B cell (primary cell): ENCODE data around the gene TUBA3C. TPM values are rescaled to one million over a fixed set of nuclear protein-coding genes. Genes with fewer than 3 reads are reported as not detected.

Experiments
- ATAC-seq: fragments of 200-7000 bp; cut with Tn5 transposase; one replicate; pipeline ENCODE4 v1.10.0; 2021; ENCODE audit warnings: low read depth, mild to moderate bottlenecking, moderate number of reproducible peaks, moderate library complexity
- CTCF ChIA-PET: fragments of 350-600 bp; sonication (Branson Sonifier 250); formaldehyde crosslinking; loops from one replicate; lab custom pipeline; 2021; ENCODE audit warnings: antibody characterized with exemption, inconsistent platforms; lab: Charles Lee
- POLR2A ChIA-PET: fragments of 350-600 bp; sonication (Branson Sonifier 250); formaldehyde crosslinking; loops from one replicate; lab custom pipeline; 2021; ENCODE audit warnings: antibody characterized with exemption; lab: Charles Lee
- DNase-seq: peaks from one replicate; pipeline ENCODE4 v3.0.0; 2013
- H2AFZ ChIP-seq: 2 replicates; pipeline ENCODE4 v1.6.1; 2012; ENCODE audit warnings: mild to moderate bottlenecking, low read depth, low read length; ENCODE audit not compliant: insufficient read depth, poor library complexity, severe bottlenecking
- H3K27ac ChIP-seq, 2 donors: 1 replicate in 1 of 2; 2 replicates in 1 of 2; pipeline ENCODE4 v1.5.1; 2012 to 2013; ENCODE audit warnings: low read length in 2 of 2, mild to moderate bottlenecking in 2 of 2, moderate library complexity in 1 of 2
- H3K27me3 ChIP-seq, 4 experiments: fragments of 200-600 bp in 1 of 4; sonication (generic) in 1 of 4; replicated peaks in 1 of 4; 1 replicate in 2 of 4; 2 replicates in 2 of 4; pipeline versions ENCODE4 v1.6.1 to v1.7.0; 2013 to 2016; ENCODE audit warnings: low read length in 3 of 4, mild to moderate bottlenecking in 2 of 4, mixed read lengths in 1 of 4, moderate library complexity in 1 of 4; ENCODE audit not compliant: insufficient read depth in 4 of 4, control insufficient read depth in 3 of 4; ENCODE audit errors: control extremely low read depth in 1 of 4
- H3K36me3 ChIP-seq, 2 experiments: replicated peaks in 1 of 2; 1 replicate in 1 of 2; 2 replicates in 1 of 2; pipeline versions ENCODE4 v1.6.1 to v1.7.1; 2013; ENCODE audit warnings: low read length in 1 of 2; ENCODE audit not compliant: insufficient read depth in 2 of 2, control insufficient read depth in 1 of 2; ENCODE audit errors: control extremely low read depth in 1 of 2, extremely low read depth in 1 of 2
- H3K4me1 ChIP-seq, 2 donors: fragments of 200-600 bp in 1 of 2; sonication (generic) in 1 of 2; 1 replicate in 1 of 2; 2 replicates in 1 of 2; pipeline versions ENCODE4 v1.5.1 to v1.6.1; 2013 to 2017; ENCODE audit warnings: low read length in 2 of 2; ENCODE audit not compliant: control insufficient read depth in 2 of 2, insufficient read depth in 2 of 2
- H3K4me2 ChIP-seq: replicated peaks from 2 replicates; pipeline ENCODE3; 2012; ENCODE audit warnings: mild to moderate bottlenecking, low read depth, low read length; ENCODE audit not compliant: poor library complexity, severe bottlenecking
- H3K4me3 ChIP-seq, 5 experiments: fragments of 200-600 bp in 1 of 5; sonication (generic) in 1 of 5; 1 replicate in 3 of 5; 2 replicates in 2 of 5; pipeline versions ENCODE4 v1.5.1 to v1.7.0; 2011 to 2016; ENCODE audit warnings: low read length in 4 of 5, mild to moderate bottlenecking in 4 of 5, low read depth in 2 of 5, control low read depth in 1 of 5, moderate library complexity in 1 of 5; ENCODE audit not compliant: insufficient read depth in 1 of 5; ENCODE audit errors: control extremely low read depth in 1 of 5, extremely low read depth in 1 of 5
- H3K79me2 ChIP-seq: fragments of 200-600 bp; sonication (generic); one replicate; pipeline ENCODE4 v1.6.0; 2016; ENCODE audit warnings: low read length; ENCODE audit not compliant: control insufficient read depth, insufficient read depth
- H3K9ac ChIP-seq: fragments of 200-600 bp; sonication (generic); 2 replicates; pipeline ENCODE4 v1.6.1; 2017; ENCODE audit warnings: mild to moderate bottlenecking, low read length, moderate library complexity
- H3K9me3 ChIP-seq, 3 donors: one replicate each; pipeline versions ENCODE4 v1.6.1 to v1.7.1; 2013; ENCODE audit warnings: low read length in 2 of 3; ENCODE audit not compliant: control insufficient read depth in 2 of 3, insufficient read depth in 1 of 3; ENCODE audit errors: control extremely low read depth in 1 of 3
- H4K20me1 ChIP-seq: 2 replicates; pipeline ENCODE4 v1.6.0; 2012; ENCODE audit warnings: mild to moderate bottlenecking, low read length; ENCODE audit not compliant: insufficient read depth, control insufficient read depth, poor library complexity, severe bottlenecking
- H3K27ac Mint-ChIP-seq: one replicate; pipeline ENCODE4 v1.8.0; 2021; ENCODE audit warnings: mixed read lengths
- H3K27me3 Mint-ChIP-seq: one replicate; pipeline ENCODE4 v1.8.0; 2021; ENCODE audit warnings: mixed read lengths
- H3K4me1 Mint-ChIP-seq: one replicate; pipeline ENCODE4 v1.8.0; 2021; ENCODE audit warnings: mixed read lengths
- H3K4me3 Mint-ChIP-seq: one replicate; pipeline ENCODE4 v1.8.0; 2021; ENCODE audit warnings: mixed read lengths
- H3K9me3 Mint-ChIP-seq: one replicate; pipeline ENCODE4 v1.8.0; 2022; ENCODE audit warnings: mixed read lengths; ENCODE audit not compliant: insufficient read depth
- CTCF ChIP-seq: fragments of 200-600 bp; IDR thresholded peaks from one replicate; pipeline ENCODE4 v1.8.0; 2022; ENCODE audit warnings: antibody characterized with exemption, mild to moderate bottlenecking
- EZH2 ChIP-seq: IDR thresholded peaks from 2 replicates; pipeline ENCODE4 v1.6.1; 2012; ENCODE audit warnings: borderline replicate concordance, low read depth, mild to moderate bottlenecking, moderate library complexity, low read length; ENCODE audit not compliant: insufficient read depth, poor library complexity, severe bottlenecking
- WGBS: methylation state at CpG from one replicate; pipeline ENCODE4 v1.1.5; 2013; ENCODE audit warnings: missing lambda C conversion rate; ENCODE audit not compliant: insufficient coverage; 5-methylcytosine and 5-hydroxymethylcytosine counted together
- intact Hi-C: fragments of 100-400 bp; cut with micrococcal nuclease; formaldehyde crosslinking; loops from one replicate; pipeline ENCODE4 v1.10.0; 2022
- polyA plus RNA-seq: library from polyadenylated mRNA; depleted of rRNA; stranded (reverse); fragments of >200 nt; gene quantifications from 2 replicates; pipeline ENCODE4 v1.2.3, GENCODE V29; 2012
- total RNA-seq, 2 donors: library from RNA; stranded (reverse); fragments of 120-200 nt in 1 of 2; gene quantifications; 1 replicate in 1 of 2; 2 replicates in 1 of 2; pipeline versions ENCODE4 v1.2.3 to v1.2.4, GENCODE V29; 2013 to 2022

Gene TUBA3C
- total and polyA plus RNA-seq, 2 donors (not counting 1 experiment from before 2014, with no cell fraction given), result not detected

GRCh38 chr13:19150712-19151228 is 30.9 kb downstream of the TUBA3C start:
- intact Hi-C loops, result no loop called here
- TF ChIP-seq CTCF (no peak), EZH2 (no peak)
- Histone ChIP-seq H3K27me3 (no peaks in the 10 kb centered on the region), H2AFZ (no peak overlapping the region), H3K4me1 (no peaks in the 10 kb centered on the region), H3K4me3 (no peak overlapping the region), H3K27ac (no peak overlapping the region), H3K9ac (no peak overlapping the region), H3K79me2 (no peaks in the 10 kb centered on the region), H3K36me3 (no peaks in the 10 kb centered on the region), H3K9me3 (peaks cover 0 to 59% (median 1%) of the 10 kb centered on the region in 3 donors), H3K4me2 (no peak overlapping the region), H4K20me1 (no peaks in the 10 kb centered on the region)
- DNase-seq (no peak), ATAC-seq (no peak)
- WGBS, result 93% methylated on average over 8 of the region's 8 CpGs
- H3K9me3 Mint-ChIP-seq, result peaks cover 13% of the 10 kb centered on the region
- H3K4me1 Mint-ChIP-seq, result no peaks in the 10 kb centered on the region
- H3K27me3 Mint-ChIP-seq, result no peaks in the 10 kb centered on the region
- POLR2A ChIA-PET, result no interaction called here
- CTCF ChIA-PET, result no interaction called here
- H3K27ac Mint-ChIP-seq, result no peak overlapping the region
- no peak overlapping the region for H3K4me3 Mint-ChIP-seq

DNA sequence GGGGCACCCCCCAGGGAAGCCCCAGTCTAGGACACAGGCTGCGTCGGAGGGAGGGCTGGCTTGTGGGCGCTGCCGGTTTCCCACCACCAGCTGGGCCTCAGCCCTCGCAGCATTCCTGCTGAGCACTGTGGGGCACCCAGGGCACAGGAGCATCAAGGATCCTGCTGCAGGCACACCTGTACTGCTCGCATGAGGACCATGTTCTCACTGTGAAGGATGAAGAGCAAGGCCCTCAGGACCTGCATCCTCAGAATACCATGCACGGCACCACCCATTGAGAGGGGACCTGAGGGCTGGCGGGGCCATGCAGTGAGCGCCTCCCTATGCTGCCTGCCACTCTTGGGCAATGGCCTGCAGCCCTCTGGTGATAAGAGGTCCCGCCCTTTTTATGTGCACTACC is 31.4 kb downstream of the TUBA3C start:
- Histone ChIP-seq H3K9me3 (peaks cover 0 to 53% (median 1%) of the 10 kb centered on the region in 3 donors), H4K20me1 (no peaks in the 10 kb centered on the region), H3K4me1 (no peaks in the 10 kb centered on the region), H3K4me3 (no peak overlapping the region), H3K9ac (no peak overlapping the region), H3K4me2 (no peak overlapping the region), H3K27me3 (no peaks in the 10 kb centered on the region), H3K27ac (no peak overlapping the region), H3K36me3 (no peaks in the 10 kb centered on the region), H2AFZ (no peak overlapping the region), H3K79me2 (no peaks in the 10 kb centered on the region)
- Mint-ChIP-seq H3K27me3 (no peaks in the 10 kb centered on the region), H3K9me3 (peaks cover 13% of the 10 kb centered on the region), H3K4me1 (no peaks in the 10 kb centered on the region), H3K27ac (no peak overlapping the region), H3K4me3 (no peak overlapping the region)
- no peak for TF ChIP-seq CTCF
- ATAC-seq (no peak), DNase-seq (no peak)
- ChIA-PET POLR2A (no interaction called here), CTCF (no interaction called here)
- WGBS, result 96% methylated on average over 7 of the region's 10 CpGs
- intact Hi-C loops, result no loop called here
